Embryonic facial prominence (tissue), 1 donor: ENCODE results near the gene MPHOSPH9.

Experiments
- DNase-seq: peaks from one replicate; pipeline ENCODE4 v3.0.0-alpha.2; 2016; ENCODE audit errors: extremely low spot score

The MPHOSPH9 gene

GRCh38 chr12:123149088-123149487 lies 83.9 kb downstream of the MPHOSPH9 start:
- DNase-seq, result no peak

GRCh38 chr12:123148655-123149054 lies 84.3 kb downstream of the MPHOSPH9 start:
- DNase-seq, result no peak

- DNase-seq, result no peak
Measured at GRCh38 chr12:123148223-123148622, 84.7 kb downstream of the MPHOSPH9 start.

- DNase-seq, result no peak
Measured at GRCh38 chr12:123145211-123145610, 87.7 kb downstream of the MPHOSPH9 start.

- DNase-seq, result no peak
Measured at GRCh38 chr12:123143736-123144461, 89.0 kb downstream of the MPHOSPH9 start.

- no peak for DNase-seq
Measured at GRCh38 chr12:123142921-123143735, 89.8 kb downstream of the MPHOSPH9 start.

GRCh38 chr12:123142518-123142840 lies 90.5 kb downstream of the MPHOSPH9 start:
- DNase-seq, result no peak

GRCh38 chr12:123141615-123142517 lies 91.1 kb downstream of the MPHOSPH9 start:
- no peak for DNase-seq

- DNase-seq, result no peak
Measured at GRCh38 chr12:123140676-123141614, 92.0 kb downstream of the MPHOSPH9 start.

- DNase-seq, result no peak
Measured at GRCh38 chr12:123139926-123140675, 92.8 kb downstream of the MPHOSPH9 start.

- DNase-seq, result no peak
Measured at GRCh38 chr12:123135688-123136087, 97.3 kb downstream of the MPHOSPH9 start.

GRCh38 chr12:123134826-123135225 lies 98.1 kb downstream of the MPHOSPH9 start:
- DNase-seq, result no peak

GRCh38 chr12:123134271-123134671 lies 98.7 kb downstream of the MPHOSPH9 start:
- no peak for DNase-seq

- DNase-seq, result no peak
Measured at GRCh38 chr12:123133701-123134100, 99.2 kb downstream of the MPHOSPH9 start.

GRCh38 chr12:123132951-123133619 lies 99.9 kb downstream of the MPHOSPH9 start:
- no peak for DNase-seq

GRCh38 chr12:123131879-123132402 lies 101.0 kb downstream of the MPHOSPH9 start:
- DNase-seq, result no peak

- no peak for DNase-seq
Measured at GRCh38 chr12:123131291-123131832, 101.6 kb downstream of the MPHOSPH9 start.

GRCh38 chr12:123129621-123130020 lies 103.3 kb downstream of the MPHOSPH9 start:
- DNase-seq, result no peak

GRCh38 chr12:123127182-123127495 lies 105.8 kb downstream of the MPHOSPH9 start:
- DNase-seq, result no peak
